Renal pelvis (tissue), 4 donors: ENCODE results near the gene LIPC. TPM values are rescaled to one million over a fixed set of nuclear protein-coding genes. Genes with fewer than 3 reads are reported as not detected.

Source experiments
- DNase-seq: peaks from one replicate; pipeline ENCODE4 v3.0.0-alpha.2; 2013
- polyA plus RNA-seq, 3 donors: library from polyadenylated mRNA; unstranded; fragments of 120-200 nt; gene quantifications; one replicate each; pipeline ENCODE4 v1.2.1, GENCODE V29; 2013; ENCODE audit not compliant: insufficient read length in 3 of 3

The LIPC gene
- polyA plus RNA-seq, 3 donors: 13.0 to 19.2 (median 16.0) TPM

DNA sequence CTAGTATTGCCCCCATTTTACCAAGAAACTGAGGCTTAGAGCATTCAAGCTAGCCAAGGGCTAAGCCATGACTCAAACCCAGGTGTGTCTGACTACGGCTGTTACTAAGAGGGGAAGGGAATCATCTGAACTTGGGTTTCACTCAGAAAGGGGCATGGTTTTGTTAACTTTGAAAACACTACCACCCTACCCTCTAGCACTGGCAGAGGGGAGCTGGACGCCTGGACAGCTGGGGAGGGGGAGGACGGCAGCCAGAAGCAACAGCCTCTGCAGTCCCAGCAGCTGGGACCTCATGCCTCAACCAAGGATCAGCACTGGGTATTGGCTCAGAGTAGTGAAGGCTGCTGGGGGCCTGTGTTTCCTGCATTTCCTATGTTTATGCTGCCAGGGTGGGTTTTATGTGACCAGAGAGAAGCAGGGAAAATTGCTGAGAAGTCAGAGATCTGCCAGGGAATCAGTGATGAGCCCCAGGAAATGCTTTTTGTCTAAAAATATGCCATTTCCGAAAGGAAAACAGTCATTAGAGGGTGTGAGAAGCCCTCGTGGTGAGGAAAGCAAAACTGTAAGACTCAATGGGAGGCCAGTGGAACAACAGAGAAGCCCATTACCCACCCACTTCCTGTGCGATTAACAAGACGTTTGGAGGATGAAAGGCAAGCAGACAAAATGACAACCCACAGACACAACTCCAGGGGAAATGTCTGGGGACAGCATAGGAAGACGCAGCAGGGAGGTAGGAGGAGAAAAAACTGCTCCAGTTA, 41.2 kb downstream of the LIPC start:
- no peak for DNase-seq

DNA sequence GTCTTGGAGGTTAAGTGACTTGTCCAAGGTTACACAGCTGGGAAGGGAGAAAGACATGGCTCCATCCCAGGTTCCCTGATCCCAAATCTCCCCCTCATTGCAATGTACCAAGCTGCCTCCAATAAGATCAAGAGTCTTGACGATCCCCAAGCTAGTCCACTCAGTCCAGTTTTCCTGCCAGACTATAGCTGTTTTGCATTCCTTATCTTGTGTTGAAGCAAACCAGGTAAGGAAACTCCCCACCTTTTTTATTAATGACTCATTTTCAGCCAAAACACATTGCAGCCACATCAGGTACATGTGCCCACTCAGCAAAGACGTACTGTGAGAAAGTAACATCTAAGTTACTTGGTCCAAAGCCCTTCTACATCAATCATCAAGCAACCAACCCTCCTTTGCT, 41.9 kb downstream of the LIPC start:
- DNase-seq: no peak

DNA sequence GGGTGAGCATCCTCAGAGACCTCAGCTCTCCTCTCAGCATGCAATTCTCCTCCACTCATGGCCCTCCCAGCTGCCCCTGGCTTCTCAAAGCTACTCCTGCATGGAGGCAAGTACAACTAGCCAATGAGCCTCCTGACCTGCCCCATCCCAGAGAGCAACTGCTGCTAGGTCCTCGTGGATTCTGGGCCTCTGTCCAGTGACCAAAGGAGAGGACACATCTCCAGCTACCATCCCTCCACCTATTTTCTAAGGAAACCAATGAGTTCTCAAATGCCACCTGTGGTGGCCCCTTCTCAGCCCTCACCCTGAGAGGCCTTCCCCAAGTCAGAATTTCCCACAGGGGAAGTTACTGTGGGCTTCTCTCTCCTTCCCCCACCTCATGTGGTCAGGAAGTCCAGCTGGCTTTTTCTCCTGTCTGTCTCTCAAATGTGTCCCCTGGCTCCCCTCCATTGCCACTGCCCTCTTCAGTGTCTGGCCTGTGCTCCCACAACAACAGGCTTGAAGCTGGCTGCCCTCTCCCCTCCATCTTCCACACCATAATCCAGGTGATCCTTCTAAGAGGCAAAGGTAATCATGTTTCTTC, 43.0 kb downstream of the LIPC start:
- DNase-seq: no peak

DNA sequence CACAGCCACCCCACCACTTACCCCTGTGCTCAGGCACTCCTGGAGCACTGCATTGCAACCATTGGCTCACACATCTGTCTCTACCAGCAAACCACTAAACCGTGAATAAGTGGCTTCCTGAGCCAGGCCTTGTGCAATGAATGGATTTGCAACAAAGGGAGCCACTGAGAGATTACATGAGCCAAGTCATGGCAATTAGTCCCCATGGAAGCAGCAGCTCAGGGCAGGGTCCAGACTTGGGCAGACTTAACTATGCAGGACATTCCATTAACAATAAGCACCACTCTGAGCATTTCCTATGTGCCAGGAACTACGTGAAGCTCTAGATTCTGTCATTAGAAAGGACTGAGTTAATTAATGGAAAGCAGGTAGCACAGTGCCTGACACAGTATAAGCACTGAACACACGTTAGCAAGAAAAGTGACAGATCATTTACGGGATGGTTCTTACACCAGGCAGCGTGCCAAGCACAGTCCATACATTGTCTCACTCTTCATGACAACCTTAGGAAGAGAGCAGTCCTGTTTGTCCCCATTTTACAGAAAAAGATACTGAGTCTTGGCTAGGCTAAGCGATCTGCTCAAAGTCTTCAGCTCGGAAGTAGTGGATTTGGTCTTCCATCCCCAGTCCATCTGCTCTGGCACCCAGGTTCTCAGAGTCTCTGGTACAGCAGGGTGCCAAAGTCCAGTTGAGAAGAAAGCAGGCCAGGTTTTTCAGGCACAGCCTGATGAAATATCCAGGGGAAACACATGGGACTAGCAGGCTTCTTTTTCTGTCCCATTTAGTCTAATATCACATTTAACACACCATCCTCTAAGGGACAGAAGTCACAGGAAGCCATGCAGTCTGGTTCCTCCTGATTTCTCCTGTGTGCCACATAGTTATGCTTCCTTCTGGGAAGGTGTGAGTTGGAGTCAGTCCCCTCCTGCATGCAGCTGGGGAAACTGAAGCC, 44.1 kb downstream of the LIPC start:
- no peak for DNase-seq

DNA sequence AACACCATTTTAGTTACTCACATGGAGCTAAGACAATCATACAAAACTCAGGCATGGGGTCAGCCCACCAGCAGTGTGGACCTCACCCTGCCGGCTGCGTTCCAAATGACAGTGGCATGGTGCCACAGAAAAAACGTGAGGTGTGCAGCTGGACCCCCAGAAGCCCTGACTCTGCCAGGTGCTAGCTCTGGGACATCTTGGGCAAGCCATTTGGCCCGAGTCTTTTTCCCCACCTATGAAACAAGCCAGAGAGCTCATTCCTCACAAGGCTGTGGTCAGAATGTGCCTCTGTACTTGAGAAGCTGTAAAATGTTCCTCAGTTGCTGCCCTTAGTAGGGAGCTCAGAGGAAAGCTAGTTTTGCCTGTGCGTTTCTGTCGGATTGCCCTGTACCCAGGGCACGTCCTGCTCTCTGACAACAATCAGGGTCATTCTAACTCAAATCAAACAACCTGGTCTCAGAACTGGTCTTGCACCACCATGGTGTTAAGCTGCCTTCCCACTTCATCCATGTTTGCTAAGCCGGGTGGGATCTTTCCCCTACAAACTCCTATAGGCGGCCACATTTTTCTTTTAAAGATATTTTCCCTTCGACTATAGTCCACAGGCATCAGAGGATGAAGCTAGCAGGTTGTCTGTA, 44.9 kb downstream of the LIPC start:
- DNase-seq: no peak

DNA sequence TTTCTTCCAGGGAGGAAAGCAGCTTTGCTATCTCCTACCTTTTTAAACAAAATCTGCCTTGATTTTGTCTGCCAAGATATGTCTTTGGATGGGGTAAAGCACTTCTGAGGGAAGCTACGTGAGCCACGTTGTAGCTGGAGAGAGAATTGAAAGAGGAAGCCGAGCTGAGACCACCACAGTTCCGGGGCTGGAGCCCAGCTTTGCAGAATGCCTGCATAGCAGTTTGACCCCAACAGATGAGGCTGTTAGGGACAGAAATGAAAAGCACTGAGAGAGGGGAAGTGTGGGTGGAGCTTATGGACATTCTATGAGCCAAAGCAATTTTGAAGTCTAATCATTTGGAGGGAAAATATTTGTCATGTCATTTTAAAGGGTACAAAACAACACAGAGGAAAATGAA, 45.4 kb downstream of the LIPC start:
- no peak for DNase-seq

DNA sequence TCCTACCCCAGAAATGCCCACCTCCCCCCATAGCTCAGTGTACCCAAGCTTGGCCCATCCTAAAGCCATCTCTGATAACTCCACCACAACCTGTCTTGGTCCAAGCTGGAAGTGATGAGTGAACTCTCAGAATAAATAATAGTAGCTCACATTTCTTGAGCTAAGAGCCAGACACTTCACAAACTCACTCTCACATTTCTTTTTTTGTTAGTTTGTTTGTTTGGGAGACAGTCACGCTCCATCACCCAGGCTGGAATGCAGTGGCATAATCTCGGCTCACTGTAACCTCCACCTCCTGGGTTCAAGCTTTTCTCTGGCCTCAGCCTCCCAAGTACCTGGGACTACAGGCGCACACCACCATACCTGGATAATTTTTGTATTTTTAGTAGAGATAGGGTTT, 46.2 kb downstream of the LIPC start:
- DNase-seq: no peak

DNA sequence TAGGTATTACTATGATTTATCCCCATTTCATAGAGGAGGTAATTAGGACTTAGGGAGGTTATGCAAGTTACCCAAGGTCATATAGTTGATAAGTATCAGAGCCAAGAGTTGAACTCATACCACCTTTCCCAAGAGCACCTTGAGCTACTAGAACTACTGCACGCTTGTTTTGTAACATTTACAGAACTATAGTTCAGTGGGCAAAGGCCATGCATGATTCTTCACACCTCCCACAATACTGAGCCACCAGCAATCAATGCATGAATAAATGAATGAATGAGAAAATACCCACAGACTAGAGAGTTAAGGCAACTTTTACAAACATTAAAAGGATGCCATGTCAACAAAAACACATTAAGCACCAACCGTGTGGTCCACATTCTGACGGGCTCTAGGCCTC, 46.8 kb downstream of the LIPC start:
- DNase-seq: no peak

DNA sequence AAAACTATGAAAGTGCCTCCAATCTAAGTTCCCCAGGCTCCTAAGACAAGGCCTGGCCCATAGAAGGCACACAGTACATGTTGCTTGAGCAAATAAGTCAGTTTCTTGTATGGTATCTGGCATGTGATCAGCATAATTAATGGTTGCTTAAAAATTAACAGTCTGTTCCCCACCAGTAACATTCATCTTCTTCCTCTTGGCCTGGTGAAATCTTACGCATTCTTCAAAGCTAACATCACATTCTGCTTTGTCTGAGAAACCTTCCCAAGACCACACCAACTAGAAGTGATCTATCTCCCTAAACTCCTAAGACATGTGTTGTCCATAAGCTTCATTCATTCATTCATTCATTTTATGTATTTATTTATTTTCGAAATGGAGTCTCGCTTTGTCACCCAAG, 48.1 kb downstream of the LIPC start:
- DNase-seq: no peak

DNA sequence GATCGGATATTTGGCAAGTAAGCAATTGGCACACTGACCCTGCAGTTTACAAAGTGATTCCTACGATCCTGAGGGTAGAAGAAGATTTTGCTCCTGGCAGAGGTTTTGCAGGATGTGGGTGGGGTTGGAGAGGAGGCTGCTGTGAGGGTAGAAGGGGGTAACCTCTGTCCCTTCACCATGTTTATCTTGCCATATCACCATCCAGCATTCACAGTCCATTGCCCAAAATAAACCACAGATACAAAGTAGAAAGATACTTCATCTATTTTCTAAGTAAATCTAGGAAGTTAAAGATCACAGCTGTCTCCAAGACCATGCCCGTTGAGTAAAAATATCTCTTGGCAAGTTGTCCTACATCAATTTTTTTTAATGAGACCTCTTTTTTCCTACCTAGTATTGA, 51.6 kb downstream of the LIPC start:
- DNase-seq: no peak

DNA sequence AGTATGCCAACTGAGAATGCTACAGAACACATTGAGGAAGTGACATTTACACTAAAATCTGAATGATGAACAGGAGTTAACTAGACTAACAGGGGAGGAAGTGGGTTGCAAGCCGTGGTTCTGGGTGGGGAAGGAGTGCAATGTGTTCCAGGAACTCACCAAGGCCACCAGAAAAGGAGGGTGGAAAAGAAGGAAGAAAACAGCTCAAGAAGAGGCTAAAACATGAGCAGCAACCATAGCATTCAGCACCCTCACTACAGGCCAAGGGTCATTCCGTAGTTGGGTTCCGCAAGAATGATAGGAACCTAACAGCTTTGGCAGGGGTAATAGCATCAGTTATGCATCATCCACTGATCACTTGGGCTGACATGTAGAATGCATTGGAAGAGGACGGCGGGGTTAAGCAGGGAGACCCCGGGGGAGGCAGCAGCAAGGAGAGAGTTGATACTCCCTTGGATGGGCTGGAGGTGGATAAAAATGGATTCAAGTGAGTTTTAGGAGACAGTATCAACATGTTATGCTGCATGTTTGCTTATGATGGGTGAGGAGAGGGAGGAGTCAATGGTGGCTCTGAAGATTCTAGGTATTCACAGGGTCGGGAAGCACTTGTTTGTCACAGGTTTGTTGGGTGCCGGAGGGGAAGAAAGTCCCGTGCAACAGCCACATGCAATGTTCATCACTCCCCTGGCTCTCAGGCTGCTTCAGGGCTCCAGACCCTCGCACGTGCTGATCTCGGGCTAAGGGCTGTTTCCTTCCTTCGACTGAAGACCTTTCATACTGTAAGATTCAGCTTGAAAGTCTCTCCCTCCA, 53.2 kb downstream of the LIPC start:
- no peak for DNase-seq

DNA sequence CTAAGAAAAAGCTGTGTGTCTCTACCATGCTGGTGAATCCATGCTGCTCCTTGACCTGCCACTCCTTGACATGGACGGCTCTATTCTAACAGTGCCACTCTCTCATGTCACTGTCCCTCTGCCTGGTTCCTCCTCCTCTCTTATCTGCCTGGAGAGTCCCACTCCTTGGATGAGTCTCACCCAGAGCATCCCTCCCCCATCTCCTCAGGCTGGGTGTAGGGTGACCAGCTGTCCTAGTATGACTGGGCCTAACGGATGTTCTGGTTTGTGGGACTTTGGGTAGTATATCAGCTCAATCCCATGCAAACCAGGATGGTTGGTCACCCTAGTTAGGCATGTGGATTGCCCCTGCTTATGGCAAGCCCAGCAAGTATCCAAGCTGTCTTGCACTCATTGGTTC, 54.3 kb downstream of the LIPC start:
- no peak for DNase-seq

DNA sequence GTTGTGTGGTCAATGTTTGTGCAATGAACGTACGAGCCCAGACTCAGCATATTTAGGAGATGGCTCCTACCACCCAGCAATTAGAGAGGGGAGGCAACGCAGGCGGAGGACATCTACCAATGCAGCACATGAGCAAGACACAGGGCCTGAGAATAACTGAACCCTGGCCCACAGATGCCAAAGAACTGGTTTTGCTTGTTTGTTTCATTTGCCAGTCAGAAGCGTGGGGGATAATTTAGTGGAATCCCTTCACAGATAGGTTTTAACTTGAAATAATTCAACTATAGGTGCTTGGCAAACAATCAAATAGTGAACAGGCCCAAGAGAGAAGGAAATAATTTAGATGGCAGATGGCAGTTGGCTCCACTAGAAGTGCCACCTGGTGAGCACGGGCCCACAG, 54.8 kb downstream of the LIPC start:
- no peak for DNase-seq

DNA sequence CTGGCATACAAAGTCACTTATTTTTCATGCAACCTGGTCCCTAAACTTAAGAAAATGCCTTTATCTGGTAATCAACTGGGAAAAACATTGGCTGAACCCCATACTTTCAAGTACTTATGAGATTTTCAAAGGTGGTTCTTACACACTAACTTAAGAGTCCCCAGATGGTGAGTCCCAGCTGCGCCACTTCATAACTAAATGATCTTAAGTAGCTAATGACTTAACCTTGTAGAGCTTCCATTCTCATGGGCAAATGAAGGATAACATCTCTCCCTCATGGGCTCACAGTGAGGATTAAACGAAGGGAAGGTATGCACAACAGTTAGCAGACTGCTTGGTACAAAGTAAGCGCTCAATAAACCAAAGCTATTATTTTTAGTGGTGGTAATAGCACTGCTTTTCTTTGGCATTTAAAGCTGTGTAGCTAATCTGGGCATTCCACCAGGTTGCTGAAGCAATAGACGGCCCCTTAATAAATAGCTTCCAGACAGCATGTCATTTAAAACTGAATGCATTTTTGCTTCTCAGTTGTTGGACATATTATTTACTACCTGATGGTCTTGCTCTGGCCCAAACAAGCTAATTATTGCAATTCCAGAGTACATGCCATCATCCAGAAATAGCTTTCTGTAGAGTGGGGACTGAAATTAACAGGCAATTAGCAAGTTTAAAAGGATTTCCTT, 55.4 kb downstream of the LIPC start:
- DNase-seq: no peak

DNA sequence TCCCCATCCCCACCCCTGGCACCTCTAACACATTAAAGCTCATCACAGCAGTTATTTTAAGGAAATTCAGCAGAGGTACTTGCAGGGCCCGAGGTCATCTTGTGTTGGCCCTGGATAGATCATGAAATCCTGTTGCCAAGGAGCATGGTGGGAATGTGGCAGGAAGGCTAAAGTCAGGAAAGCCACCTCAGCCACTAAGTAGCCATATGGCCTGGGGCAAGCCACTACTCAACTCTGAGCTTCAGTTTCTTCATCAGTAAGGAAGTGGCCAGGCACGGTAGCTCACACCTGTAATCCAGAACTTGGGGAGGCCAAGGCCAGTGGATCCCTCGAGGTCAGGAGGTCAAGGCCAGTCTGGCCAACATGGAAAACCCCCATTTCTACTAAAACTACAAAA, 55.9 kb downstream of the LIPC start:
- DNase-seq: no peak

DNA sequence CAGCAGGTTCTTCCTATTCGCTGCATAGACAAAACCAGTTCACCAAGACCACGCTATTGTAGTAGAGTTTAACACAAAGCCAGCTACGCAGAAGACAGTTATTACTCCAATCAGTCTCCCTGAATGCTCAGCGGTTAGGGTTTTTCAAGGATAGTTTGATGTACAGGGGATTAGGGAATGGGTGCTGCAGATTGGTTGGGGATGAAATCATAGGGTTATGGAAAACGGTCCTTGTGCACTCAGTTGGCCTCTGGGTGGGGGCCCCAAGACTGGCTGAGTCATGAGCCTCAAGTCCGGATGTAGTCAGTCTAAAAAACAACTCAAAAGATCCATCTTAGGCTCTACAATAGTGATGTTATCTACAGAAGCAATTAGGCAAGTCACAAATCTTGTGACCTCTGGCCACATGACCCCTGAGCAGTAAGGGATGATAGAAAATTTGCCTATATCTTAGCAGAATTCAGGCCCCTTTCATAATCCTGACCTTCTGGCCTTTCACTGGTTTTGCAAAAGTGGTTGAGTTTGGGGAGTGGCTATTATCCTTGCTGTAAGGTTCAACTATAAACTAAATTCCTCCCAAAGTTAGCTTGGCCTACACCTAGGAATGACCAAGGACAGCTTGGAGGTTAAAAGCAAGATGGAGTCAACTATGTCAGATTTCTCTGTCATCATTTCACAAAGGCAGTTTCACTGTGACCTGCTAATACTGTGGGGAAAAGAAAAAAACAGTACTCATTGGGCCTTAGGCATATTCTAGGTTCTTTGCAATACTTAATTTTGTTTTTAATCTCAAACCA, 57.7 kb downstream of the LIPC start:
- DNase-seq: no peak

DNA sequence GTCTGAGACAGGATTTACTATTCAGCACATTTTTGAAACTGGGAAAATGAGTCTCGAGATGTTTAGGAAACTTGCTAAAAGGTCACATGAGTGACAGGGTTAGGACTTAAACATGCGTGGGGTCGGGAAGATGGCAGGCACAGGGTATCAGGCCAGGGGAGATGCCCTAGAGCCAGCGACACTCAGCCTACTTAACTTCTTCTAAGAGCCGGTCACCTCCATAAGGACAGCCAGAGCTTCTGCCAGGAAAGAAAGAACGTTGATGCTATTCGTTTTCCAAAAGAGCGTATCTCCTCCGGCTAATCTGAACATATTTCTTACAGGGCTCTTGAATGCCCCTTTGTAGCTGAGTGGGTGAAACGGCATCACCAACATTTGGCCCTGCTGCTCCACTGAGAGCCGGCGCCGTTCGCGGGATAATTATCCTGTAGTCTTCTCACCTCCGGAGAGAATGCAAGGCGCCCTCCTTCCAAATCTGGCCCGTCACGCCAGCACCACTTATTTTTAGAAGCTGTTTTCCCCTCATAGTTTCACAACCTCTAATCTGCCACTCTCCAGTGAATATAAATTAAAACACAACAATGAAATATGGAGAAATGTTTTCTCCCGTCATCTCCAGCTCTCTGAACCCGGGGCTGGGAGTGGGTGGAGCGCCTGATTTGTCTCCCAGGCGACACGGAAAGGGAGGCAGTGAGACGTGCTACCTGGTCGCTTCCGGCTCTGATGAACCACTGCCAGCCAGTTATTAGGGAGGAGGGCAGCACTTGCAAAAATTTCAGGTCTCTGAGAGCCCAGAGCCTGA, 58.5 kb downstream of the LIPC start:
- DNase-seq: no peak

DNA sequence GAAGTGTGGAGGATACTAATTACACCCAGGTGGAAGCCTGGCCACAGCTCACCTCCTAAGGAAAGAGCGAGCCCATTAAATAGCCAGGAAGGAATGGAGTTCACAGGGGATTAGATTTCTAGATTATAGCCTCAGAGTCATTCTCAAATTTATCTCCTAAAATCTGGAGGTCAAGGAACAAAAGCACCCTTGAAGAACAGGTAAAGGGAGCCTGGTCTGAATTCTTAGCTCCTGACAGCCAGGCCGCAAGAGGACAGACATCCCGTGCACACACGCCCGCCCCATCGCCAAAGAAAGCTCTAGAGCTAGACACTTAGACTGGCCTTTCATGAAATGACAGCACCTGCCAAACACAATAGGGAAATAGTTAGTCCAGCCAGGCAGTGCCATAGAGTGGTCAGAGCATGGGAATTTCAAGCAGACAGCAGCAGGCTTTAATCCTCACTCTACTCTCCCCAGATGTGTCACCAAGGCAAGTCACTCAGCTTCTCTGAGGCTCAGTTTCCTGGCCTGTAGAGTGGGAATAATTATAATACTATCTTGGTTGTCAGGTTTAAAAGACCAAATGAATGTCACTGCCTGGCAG, 59.2 kb downstream of the LIPC start:
- no peak for DNase-seq
